ENCODE results near the gene ASAP2. TPM values are rescaled to one million over a fixed set of nuclear protein-coding genes. Genes with fewer than 3 reads are reported as not detected.

The ASAP2 gene
- total and polyA plus RNA-seq, 9 of the 15 experiments (the other 6 are each of a cell fraction or from before 2014, with no cell fraction given) = 0.06 to 4.3 (median 3.1) TPM

GRCh38 chr2:9331704-9332103 is 125.1 kb downstream of the ASAP2 start (continued):
- TF ChIP-seq HINFP (tag; conservative IDR thresholded peaks at IDR 0.05; ENCODE audit: low read depth) (no peak), HMG20B (CRISPR knock-in tag; IDR thresholded peaks at IDR 0.05) (no peak), ZNF785 (CRISPR knock-in tag; IDR thresholded peaks at IDR 0.05) (no peak), NFXL1 (CRISPR knock-in tag; IDR thresholded peaks at IDR 0.05) (no peak), SMAD2 (IDR thresholded peaks at IDR 0.05; ENCODE audit: low read depth, low read length) (no peak), DMBX1 (CRISPR knock-in tag; IDR thresholded peaks at IDR 0.05; ENCODE audit: borderline replicate concordance) (no peak), ZNF316 (IDR thresholded peaks at IDR 0.05) (no peak), DACH1 (IDR thresholded peaks at IDR 0.05; ENCODE audit: partially characterized antibody) (peak; percentile 91), KHSRP (IDR thresholded peaks at IDR 0.05) (no peak), IFI16 (CRISPR knock-in tag; IDR thresholded peaks at IDR 0.05) (no peak), TEAD4 (IDR thresholded peaks at IDR 0.05; ENCODE audit: low read length) (peak; percentile 84), TEAD4 (CRISPR knock-in tag; IDR thresholded peaks at IDR 0.05; ENCODE audit: borderline replicate concordance) (no peak), XRCC4 (IDR thresholded peaks at IDR 0.05; ENCODE audit: extremely low read depth, insufficient read depth, insufficient read length) (no peak), ZBTB26 (CRISPR knock-in tag; IDR thresholded peaks at IDR 0.05) (no peak), ZEB2 (IDR thresholded peaks at IDR 0.05) (peak; percentile 52; the same call in 1 of the 2 replicates), TEAD2 (tag; IDR thresholded peaks at IDR 0.05) (no peak), NCOA4 (IDR thresholded peaks at IDR 0.05; ENCODE audit: partially characterized antibody) (no peak), EP300 (IDR thresholded peaks at IDR 0.05; ENCODE audit: low read length) (peak; percentile 53; the same call in 1 of the 2 replicates), NELFE (IDR thresholded peaks at IDR 0.05; ENCODE audit: insufficient read depth, insufficient read length) (no peak), ZNF253 (CRISPR knock-in tag; conservative IDR thresholded peaks at IDR 0.05) (no peak), ZBTB33 (CRISPR knock-in tag; IDR thresholded peaks at IDR 0.05) (no peak), SNAPC5 (CRISPR knock-in tag; IDR thresholded peaks at IDR 0.05) (no peak), ZNF589 (CRISPR knock-in tag; IDR thresholded peaks at IDR 0.05; ENCODE audit: low read depth) (no peak), ATF1 (CRISPR knock-in tag; IDR thresholded peaks at IDR 0.05) (no peak), ATF1 (tag; IDR thresholded peaks at IDR 0.05) (0 out of 2 replicates have a peak, but pooled peaks have one; percentile 22), ZNF695 (CRISPR knock-in tag; IDR thresholded peaks at IDR 0.05) (no peak), NCOA1 (IDR thresholded peaks at IDR 0.05; ENCODE audit: low read depth) (no peak), RCOR1 (IDR thresholded peaks at IDR 0.05; ENCODE audit: borderline replicate concordance in 1 of 2, low read depth in 2 of 2, low read length in 2 of 2) (peak in 1 of 2 experiments; percentile 64; a peak in 1 of 4 replicates), SP1 (CRISPR knock-in tag; IDR thresholded peaks at IDR 0.05) (no peak), GTF2A2 (tag; IDR thresholded peaks at IDR 0.05) (no peak)
